GM12874 (cell line): ENCODE data around the gene PCSK5.

Source experiments
- CTCF ChIP-seq: IDR thresholded peaks from 2 replicates; pipeline ENCODE4 v1.5.1; 2011; ENCODE audit warnings: low read depth, mild to moderate bottlenecking, control low read depth, low read length, moderate library complexity; ENCODE audit not compliant: insufficient read depth

PCSK5 gene

GRCh38 chr9:75995066-75995465 is 104.6 kb downstream of the PCSK5 start:
- TF ChIP-seq CTCF, result no peak

GRCh38 chr9:75996726-75997125 is 106.3 kb downstream of the PCSK5 start:
- TF ChIP-seq CTCF, result no peak

GRCh38 chr9:75997206-75997605 is 106.7 kb downstream of the PCSK5 start:
- TF ChIP-seq CTCF, result no peak

- no peak for TF ChIP-seq CTCF
Observed at GRCh38 chr9:75998096-75998780, 107.8 kb downstream of the PCSK5 start.

- TF ChIP-seq CTCF, result no peak
Observed at GRCh38 chr9:76001459-76001858, 111.0 kb downstream of the PCSK5 start.

GRCh38 chr9:76003041-76003440 is 112.6 kb downstream of the PCSK5 start:
- TF ChIP-seq CTCF, result no peak

GRCh38 chr9:76004526-76004925 is 114.1 kb downstream of the PCSK5 start:
- no peak for TF ChIP-seq CTCF

GRCh38 chr9:76007935-76008334 is 117.5 kb downstream of the PCSK5 start:
- TF ChIP-seq CTCF, result no peak
